DMS 273 (cell line): Measurements from ENCODE around the gene UBE2D2.

Source experiments
- DNase-seq: peaks from one replicate; lab custom pipeline; 2025; ENCODE audit not compliant: unreplicated experiment; lab: John Stamatoyannopoulos, UW

The UBE2D2 gene

DNA sequence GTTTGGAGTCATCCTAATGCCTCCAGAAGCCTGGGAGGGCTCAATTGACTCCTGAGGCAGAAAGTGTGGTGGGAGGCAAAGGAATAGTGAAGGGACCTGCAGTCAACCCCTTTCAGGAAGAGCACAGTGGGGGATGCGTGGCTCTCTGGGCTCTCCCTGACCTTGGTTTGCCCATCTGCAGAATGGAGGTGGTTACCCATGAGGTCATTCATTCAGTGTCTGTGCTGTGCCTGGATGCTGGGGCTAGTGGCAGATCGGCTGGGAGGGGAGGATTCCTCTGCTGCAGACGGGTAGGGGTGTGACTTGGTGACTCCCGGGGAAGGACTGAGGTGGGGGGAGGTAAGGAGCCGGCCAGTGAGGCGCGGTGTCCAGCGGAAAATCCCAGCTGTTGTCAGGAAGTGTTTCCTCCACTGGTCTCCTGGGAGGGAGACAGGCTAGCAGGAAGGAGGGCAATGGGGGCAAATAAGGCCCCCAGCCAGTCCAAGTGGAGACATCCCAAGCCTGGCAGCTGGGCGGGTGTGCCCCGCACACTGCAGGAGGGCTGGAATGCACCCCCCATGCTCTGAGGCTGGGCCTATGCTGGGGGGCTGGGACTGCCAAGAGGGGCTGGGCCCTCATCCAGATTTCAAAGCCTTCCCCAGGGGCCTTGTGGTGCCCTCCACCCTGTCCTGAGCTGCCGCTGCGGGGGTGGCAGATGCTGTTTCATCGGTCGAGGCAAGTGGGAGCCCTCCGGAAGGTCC lies 98.0 kb downstream of the UBE2D2 start:
- peak; percentile 94 for DNase-seq

DNA sequence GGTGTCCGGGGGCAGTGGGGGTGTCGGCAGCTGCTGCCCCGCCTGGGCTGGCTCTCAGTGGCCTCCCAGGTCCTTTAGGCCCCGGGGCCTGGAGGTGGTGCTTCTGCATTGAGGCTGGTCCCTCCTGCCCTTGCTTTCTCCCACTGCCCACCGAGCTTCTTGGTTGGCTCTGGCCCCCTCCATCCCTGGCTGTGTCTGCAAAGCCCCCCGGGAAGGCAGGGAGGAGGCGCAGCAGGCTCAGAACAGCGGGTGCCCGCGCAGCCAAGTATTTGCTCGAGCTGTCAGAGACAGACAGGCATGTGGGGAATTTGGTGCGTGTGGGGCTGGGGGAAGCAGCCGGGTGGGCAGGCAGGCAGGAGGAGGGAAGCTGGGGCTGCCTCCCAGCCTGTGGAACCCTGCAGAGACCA lies 98.6 kb downstream of the UBE2D2 start:
- DNase-seq = peak; percentile 85

- peak; percentile 95 for DNase-seq
Measured at GRCh38 chr5:139660105-139660922, 99.2 kb downstream of the UBE2D2 start.

GRCh38 chr5:139660923-139661814 lies 100.0 kb downstream of the UBE2D2 start:
- DNase-seq = peak; percentile 72

DNA sequence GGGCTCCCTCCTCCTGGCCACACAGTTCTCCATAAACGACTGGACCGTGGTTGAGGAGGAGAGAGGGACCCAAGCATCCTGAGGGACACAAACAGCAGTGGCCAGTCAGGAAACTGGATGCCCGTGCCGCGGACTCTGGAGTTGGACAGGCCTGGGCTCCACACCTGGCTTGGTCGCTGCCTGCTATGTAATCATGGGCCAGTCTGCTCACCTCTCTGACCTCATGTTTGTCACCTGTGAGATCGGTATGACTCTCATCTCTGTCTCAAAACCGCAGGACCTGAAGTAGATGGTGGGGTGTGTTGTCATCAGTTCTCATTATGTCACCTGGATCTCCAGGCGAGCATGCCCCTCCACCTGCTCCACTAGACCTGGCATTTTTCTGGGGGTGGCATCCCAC lies 101.5 kb downstream of the UBE2D2 start:
- DNase-seq = no peak

GRCh38 chr5:139663207-139664085 lies 102.3 kb downstream of the UBE2D2 start:
- DNase-seq = no peak

DNA sequence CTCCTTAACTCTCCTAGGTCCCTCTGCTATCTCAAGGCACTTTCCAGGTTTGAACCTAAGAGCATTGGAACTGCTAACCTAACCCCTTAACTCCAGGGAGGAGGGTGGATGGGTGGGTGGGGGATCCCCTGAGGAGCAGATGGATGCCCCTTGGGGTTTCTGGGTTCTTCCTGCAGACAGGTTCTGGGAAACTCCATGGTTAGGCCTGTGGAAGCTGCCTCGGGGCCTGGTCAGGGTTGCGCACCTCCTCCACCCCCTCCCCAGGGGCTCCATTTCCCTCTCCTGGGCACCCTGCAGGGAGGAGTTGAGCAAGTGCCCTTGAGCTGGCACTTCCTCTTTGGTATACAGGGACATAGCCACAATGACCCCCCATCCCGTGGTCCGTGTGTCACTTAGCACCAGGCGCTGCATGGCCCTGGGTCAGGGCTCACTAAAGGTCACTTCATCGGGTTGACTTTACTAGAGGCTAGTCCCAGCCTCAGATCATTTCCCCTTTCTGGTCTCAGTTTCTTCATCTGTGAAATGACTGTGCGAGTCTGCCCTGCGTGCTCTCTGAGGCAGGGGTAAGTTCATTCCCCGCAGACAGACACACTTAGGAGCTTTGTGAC lies 103.1 kb downstream of the UBE2D2 start:
- no peak for DNase-seq

DNA sequence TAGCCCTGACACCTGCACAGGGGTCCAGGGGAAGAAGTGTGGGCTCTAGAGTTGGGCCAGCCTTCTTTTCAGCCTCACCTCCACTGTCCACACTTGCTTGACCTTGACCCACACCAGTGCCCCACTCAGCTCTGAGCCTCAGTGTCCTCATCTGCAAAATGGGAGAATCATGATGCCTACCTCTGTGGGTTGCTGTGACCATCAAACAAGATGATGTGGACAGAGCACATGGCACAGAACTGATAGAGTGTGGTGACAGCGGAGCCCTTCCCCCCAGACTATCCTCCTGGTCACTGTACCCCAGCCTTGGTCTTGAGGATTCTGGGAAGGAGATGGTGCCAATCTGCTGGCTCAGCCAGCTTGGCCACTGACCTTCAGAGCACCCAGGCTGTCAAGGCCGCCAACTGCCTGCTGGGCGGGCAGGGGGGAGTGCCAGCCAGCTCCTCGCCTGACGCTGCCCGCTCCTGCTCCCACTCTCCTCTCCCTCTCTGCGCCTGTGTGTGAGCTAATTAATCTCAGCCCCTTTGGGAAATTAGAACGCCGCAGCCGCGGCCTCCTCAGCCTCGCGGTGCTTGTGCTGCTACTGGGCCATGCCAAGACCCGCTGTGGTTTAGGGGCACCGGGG lies 103.7 kb downstream of the UBE2D2 start:
- DNase-seq = peak; percentile 69

DNA sequence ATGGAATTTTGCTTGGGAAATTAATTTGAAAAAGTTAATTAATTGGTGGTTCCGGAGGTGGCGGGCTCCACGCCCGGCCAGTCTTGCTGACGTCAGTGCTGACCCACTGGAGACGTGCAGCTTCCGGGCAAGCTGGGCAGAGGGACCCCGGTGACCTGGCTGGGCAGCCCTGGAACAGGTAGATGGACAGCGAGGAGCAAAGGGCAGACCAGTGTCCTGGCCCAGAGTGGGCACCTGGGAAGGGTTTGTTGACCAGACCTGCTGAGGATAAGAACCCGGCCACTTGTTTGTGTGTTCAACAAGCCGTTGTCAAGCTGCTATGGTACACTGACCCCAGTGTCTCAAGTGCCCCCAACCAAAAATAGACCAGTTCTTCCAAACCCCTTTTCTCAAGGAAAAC lies 104.5 kb downstream of the UBE2D2 start:
- no peak for DNase-seq

- DNase-seq = no peak
Measured at GRCh38 chr5:139666551-139666950, 105.4 kb downstream of the UBE2D2 start.

DNA sequence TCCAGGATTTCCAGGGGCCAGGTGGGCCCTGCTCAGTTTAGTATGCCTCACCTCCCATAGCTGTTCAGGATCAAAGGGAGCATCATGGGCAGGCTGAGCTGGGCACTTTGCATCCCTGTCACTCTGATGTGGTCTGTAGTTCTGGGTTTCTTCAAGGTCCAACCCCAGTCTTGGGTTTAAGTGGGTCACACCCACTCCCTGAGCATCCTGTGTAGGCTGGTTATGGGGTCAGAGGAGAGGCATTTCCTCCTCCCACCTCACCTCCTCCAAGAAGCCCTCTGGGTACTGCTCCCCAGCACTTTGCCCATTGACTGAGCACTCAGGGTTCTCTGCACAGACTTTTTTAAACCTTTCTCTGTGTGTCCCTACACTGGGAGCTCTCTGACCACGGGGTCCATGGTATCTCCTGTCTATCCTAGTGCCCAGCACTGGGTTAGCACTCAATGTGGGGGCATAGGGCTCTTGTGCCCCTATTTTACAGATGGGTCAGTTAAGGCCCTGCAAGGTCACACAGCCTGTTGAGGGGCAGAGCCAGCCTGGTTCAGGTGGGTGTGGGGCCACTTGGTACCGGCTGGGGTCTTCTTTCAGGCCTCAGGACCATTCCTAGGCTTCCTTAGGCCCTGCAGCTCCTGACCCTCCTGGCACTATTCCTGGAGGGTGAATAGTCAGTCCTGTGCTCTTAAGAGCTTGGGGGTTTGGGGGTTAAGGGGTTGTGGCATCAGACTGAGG lies 106.0 kb downstream of the UBE2D2 start:
- DNase-seq = no peak

- DNase-seq = peak; percentile 84
Measured at GRCh38 chr5:139667730-139668063, 106.6 kb downstream of the UBE2D2 start.

- DNase-seq = peak; percentile 91
Measured at GRCh38 chr5:139668064-139668880, 107.1 kb downstream of the UBE2D2 start.

DNA sequence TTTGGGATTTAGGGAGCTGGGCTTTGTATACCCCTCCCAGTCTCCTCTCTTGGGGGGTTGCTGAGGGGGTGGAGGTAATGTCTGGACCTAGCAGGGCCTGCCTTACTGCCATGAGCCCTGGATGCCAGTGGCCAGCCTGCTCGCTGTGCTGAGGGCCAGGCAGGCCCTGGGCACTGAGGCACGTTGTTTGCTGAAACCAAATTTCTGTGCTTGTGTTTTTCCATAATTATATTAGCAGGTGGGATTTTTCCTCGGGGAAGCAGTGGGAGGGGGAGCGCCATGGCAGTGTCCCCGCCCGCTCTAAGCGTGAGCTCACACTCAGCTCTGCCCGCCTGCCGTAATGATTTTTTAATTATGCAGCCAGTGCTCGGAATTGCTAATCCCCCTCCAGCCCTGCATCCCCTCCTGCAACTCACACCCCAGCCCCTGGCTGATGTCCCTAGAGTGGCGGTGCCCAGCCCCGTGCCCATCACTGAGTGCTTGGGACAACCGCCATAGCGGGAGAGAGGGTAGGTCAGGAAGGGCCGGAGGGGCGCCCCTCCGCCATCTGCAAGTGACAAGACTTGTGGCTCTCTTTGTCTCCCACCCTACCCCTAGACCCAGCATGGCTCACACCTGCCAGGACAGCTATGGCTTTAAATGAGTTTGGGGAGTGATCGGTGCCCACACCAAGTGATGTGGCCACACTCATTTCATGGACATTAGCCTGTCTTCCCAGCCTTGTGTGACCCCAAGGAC lies 108.0 kb downstream of the UBE2D2 start:
- DNase-seq = peak; percentile 56

DNA sequence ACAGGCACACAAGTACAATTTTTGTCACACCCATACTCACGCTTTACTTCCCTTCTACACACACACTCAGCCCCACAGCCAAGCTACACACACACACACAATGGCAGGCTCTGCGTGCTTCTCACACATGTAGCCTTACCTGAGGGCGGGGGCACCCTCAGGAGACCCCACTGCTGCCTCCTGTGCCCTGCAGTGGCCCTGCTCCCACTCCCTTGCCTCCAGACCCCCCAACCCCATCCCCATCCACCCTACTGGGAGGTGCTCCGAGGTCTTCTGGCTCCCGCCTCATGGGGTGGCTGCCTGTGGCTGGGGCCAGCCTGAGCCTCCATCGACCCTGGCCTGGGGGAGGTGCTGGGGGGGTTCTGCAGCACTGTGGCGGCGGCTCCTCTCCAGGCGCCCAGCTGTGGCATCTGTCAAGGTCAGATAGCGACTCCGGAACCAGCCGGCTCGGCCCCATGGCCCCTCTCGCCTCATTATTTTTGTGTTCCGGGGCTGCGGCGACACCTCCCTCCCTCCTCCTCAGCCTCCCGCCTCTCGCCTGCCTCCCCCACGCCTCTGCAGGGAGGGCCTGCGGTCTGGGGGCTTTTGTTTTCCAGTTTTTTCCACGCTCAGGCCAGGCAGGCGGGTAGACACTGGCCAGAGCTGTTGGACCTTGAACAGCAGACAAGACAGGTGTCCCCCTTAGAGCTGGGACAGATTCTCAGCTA lies 108.7 kb downstream of the UBE2D2 start:
- peak; percentile 80 for DNase-seq

DNA sequence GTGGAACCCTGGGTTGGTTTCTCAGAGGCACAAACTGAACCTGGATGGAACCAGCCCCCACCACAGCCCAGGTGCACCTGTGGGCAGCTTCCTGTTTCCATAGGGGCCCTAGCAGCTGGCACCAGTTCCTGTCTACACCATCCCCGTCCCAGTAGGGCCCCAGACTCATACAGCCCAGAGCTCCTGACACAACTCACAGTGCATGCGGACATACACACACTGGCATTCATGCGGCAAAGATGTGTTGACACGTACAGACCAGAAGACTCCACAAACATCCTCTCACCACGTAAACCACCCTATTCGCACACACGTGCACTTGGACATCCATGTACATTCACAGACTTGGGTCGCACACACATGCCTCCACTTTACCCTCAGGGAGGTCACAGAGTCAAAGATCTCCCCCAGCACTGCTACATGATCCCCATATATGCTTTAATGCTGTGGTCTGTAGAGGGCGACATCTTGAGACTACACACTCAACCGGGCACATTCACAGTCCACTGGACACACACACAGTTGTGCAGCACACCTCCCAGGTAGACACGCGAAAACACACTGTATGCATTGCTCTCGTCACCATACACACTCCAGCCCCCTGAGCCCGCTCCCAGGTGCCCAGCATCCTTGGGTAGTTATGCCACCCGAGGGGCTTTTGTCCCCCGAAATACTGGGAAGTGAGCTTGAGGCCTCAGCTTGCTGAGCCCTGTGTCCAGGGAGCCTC lies 109.4 kb downstream of the UBE2D2 start:
- DNase-seq = no peak
